Measurements from ENCODE around the gene ADAMTS9.

GRCh38 chr3:64726414-64727090 is 38.8 kb upstream of the ADAMTS9 start:
- no peak for TF ChIP-seq CTCF (IDR thresholded peaks at IDR 0.05 in 8 of 11, conservative IDR thresholded peaks at IDR 0.05 in 3 of 11)
- TF ChIP-seq POLR2A (IDR thresholded peaks at IDR 0.05) = no peak
- TF ChIP-seq POLR2AphosphoS5 (IDR thresholded peaks at IDR 0.05) = no peak
